Heart left ventricle (tissue), 16 donors: ENCODE data around the gene GNAQ. TPM values are rescaled to one million over a fixed set of nuclear protein-coding genes. Genes with fewer than 3 reads are reported as not detected.

Experiments used
- ATAC-seq, 4 donors: fragments of 200-7000 bp; cut with Tn5 transposase; one replicate each; pipeline ENCODE4 v1.9.1; 2020 to 2022; ENCODE audit warnings: moderate library complexity in 4 of 4, mild to moderate bottlenecking in 3 of 4, moderate number of reproducible peaks in 1 of 4
- DNase-seq, 5 donors: peaks; one replicate each; pipeline ENCODE4 v3.0.0-alpha.2; 2020
- H3K27ac ChIP-seq, 12 donors: fragments of 200-600 bp; sonication (generic) in 4 of 12; one replicate each; pipeline versions ENCODE4 v1.5.0 to v1.8.0; 2016 to 2022; ENCODE audit warnings: mild to moderate bottlenecking in 2 of 12
- H3K27me3 ChIP-seq, 9 donors: fragments of 200-600 bp; sonication (generic) in 2 of 9; one replicate each; pipeline versions ENCODE4 v1.5.1 to v1.8.0; 2016 to 2022; ENCODE audit warnings: mild to moderate bottlenecking in 3 of 9
- H3K36me3 ChIP-seq, 9 donors: fragments of 200-600 bp; sonication (generic) in 2 of 9; one replicate each; pipeline versions ENCODE4 v1.5.0 to v1.8.0; 2018 to 2022; ENCODE audit warnings: mild to moderate bottlenecking in 2 of 9
- H3K4me1 ChIP-seq, 12 donors: fragments of 200-600 bp; sonication (generic) in 4 of 12; one replicate each; pipeline versions ENCODE4 v1.5.0 to v1.8.0; 2016 to 2022; ENCODE audit warnings: mild to moderate bottlenecking in 3 of 12
- H3K4me3 ChIP-seq, 12 donors: fragments of 200-600 bp; sonication (generic) in 4 of 12; one replicate each; pipeline versions ENCODE4 v1.5.0 to v1.8.0; 2017 to 2022; ENCODE audit warnings: mild to moderate bottlenecking in 9 of 12, moderate library complexity in 4 of 12
- H3K9me3 ChIP-seq, 12 donors: fragments of 200-600 bp; sonication (generic) in 4 of 12; one replicate each; pipeline versions ENCODE4 v1.5.0 to v1.8.0; 2016 to 2022; ENCODE audit warnings: mild to moderate bottlenecking in 1 of 12
- CTCF ChIP-seq, 12 donors: fragments of 200-600 bp; sonication (generic) in 4 of 12; IDR thresholded peaks; one replicate each; pipeline versions ENCODE4 v1.5.0 to v1.8.0; 2018 to 2022; ENCODE audit warnings: antibody characterized with exemption in 12 of 12, mild to moderate bottlenecking in 5 of 12
- POLR2A ChIP-seq, 2 donors: fragments of 450-650 bp; IDR thresholded peaks; one replicate each; pipeline ENCODE4 v1.6.1; 2017; ENCODE audit warnings: antibody characterized with exemption in 2 of 2, mild to moderate bottlenecking in 2 of 2, moderate library complexity in 2 of 2
- WGBS, 4 donors: extraction: QIAGEN DNeasy Blood & Tissue Kit in 2 of 4; methylation state at CpG; one replicate each; pipeline versions ENCODE4 v1.1.5 to v1.1.7; 2013 to 2018; 5-methylcytosine and 5-hydroxymethylcytosine counted together
- intact Hi-C, 10 donors: fragments of 100-400 bp; cut with DNase I; formaldehyde crosslinking; loops; one replicate each; pipeline versions ENCODE4 v1.11.1 to v1.14.2; 2022
- polyA plus RNA-seq, 2 donors: library from polyadenylated mRNA; stranded (reverse); fragments of 200-250 nt; gene quantifications; one replicate each; pipeline ENCODE4 v1.2.3, GENCODE V29; 2013
- total RNA-seq, 9 donors: library from RNA; depleted of rRNA in 2 of 9; stranded (reverse); fragments of >200 nt in 2 of 9; fragmentation: NEBNext Ultra II Directional in 3 of 9; extraction: Animal tissue kit (Norgen Biotek cat#: 25700) in 3 of 9; gene quantifications; one replicate each; pipeline versions ENCODE4 v1.1.0 to v1.2.4, GENCODE V29; 2016 to 2023
- donor health status: ischemic (EF 13 %, LVEDD 7.1; RV severe dilation, severe dysfunction).
- donor health status: healthy with polysubstance abuse.
- donor health status: DM: no; HTN: yes; CAD: no.
- donor health status: DM: no; HTN: no; CAD: no.
- donor health status: ischemic (EF 25% LVEDD 6.9; RV normal size, moderate dysfunction).
- donor health status: ischemic (EF 25% LVEDD 5.7; RV mildly dilated, moderate dysfunction).
- donor health status: healthy.
- donor health status: DM: yes; HTN: yes; CAD: no.
- donor health status: ischemic (EF 35%, LVEDD 5.7; RV mildly dilated, moderate dysfunction).
- donor health status: nonischemic (EF 11% LVEDD 7.7; RV severe dilation, severe dysfunction).
- donor health status: DM: yes; HTN: yes; CAD: no.
- donor health status: PGD.
- donor health status: ischemic (EF 29% LVEDD 5.4; RV normal size, mild dysfunction).
- donor health status: nonischemic (EF 23%, LVEDD 6.1; RV moderate dilation, normal function).

GNAQ gene
- total and polyA plus RNA-seq, 11 donors: 4.8 to 34.1 (median 11.3) TPM

- no peak for ATAC-seq
- Histone ChIP-seq H3K36me3 (no peaks in the 10 kb centered on the region), H3K4me1 (peaks cover 0 to 52% (median 17%) of the 10 kb centered on the region in 12 donors), H3K9me3 (no peaks in the 10 kb centered on the region), H3K27me3 (no peaks in the 10 kb centered on the region), H3K4me3 (no peak overlapping the region), H3K27ac (no peak overlapping the region)
- DNase-seq: no peak
- intact Hi-C loops: no loop called here
- WGBS, 4 donors: 92 to 98% (median 95%) methylated on average over 2 of the region's 2 CpGs
- no peak for TF ChIP-seq POLR2A (IDR thresholded peaks at IDR 0.05)
- no peak for TF ChIP-seq CTCF (IDR thresholded peaks at IDR 0.05)
Observed at GRCh38 chr9:77996696-77997095, 34.9 kb downstream of the GNAQ start.

GRCh38 chr9:77991191-77991590, 40.4 kb downstream of the GNAQ start:
- TF ChIP-seq POLR2A (IDR thresholded peaks at IDR 0.05): no peak
- no peak for TF ChIP-seq CTCF (IDR thresholded peaks at IDR 0.05)
- H3K27me3 ChIP-seq: no peaks in the 10 kb centered on the region
- H3K36me3 ChIP-seq: no peaks in the 10 kb centered on the region
- no peaks in the 10 kb centered on the region for H3K9me3 ChIP-seq
- H3K27ac ChIP-seq: no peak overlapping the region
- intact Hi-C loops: no loop called here
- ATAC-seq: no peak
- H3K4me1 ChIP-seq: peaks cover 0 to 39% (median 8%) of the 10 kb centered on the region in 12 donors
- H3K4me3 ChIP-seq: no peak overlapping the region
- 75 to 91% (median 86%) methylated on average over 5 of the region's 5 CpGs for WGBS, 4 donors
- no peak for DNase-seq

- no peak for DNase-seq
- no peak for ATAC-seq
- no peaks in the 10 kb centered on the region for H3K27me3 ChIP-seq
- intact Hi-C loops: loop anchor here in 1 of 10 donors (5.0 kb wide), 1 partner anchor 32 kb away; no protein-coding TSS in a partner anchor
- no peak overlapping the region for H3K27ac ChIP-seq
- H3K36me3 ChIP-seq: no peaks in the 10 kb centered on the region
- no peaks in the 10 kb centered on the region for H3K9me3 ChIP-seq
- no peak for TF ChIP-seq CTCF (IDR thresholded peaks at IDR 0.05)
- TF ChIP-seq POLR2A (IDR thresholded peaks at IDR 0.05): no peak
- H3K4me3 ChIP-seq: no peak overlapping the region
- H3K4me1 ChIP-seq: peaks cover 0 to 36% (median 8%) of the 10 kb centered on the region in 12 donors
Observed at GRCh38 chr9:77989909-77990308, 41.7 kb downstream of the GNAQ start.

GRCh38 chr9:77989458-77989857, 42.2 kb downstream of the GNAQ start:
- Histone ChIP-seq H3K4me1 (peaks cover 0 to 36% (median 8%) of the 10 kb centered on the region in 12 donors), H3K27ac (no peak overlapping the region), H3K4me3 (no peak overlapping the region), H3K27me3 (no peaks in the 10 kb centered on the region), H3K36me3 (no peaks in the 10 kb centered on the region), H3K9me3 (no peaks in the 10 kb centered on the region)
- DNase-seq (no peak), ATAC-seq (no peak)
- intact Hi-C loops: loop anchor here in 1 of 10 donors (5.0 kb wide), 1 partner anchor 33 kb away; no protein-coding TSS in a partner anchor
- WGBS, 4 donors: 77 to 90% (median 85%) methylated on average over 2 of the region's 2 CpGs
- no peak for TF ChIP-seq POLR2A (IDR thresholded peaks at IDR 0.05)
- no peak for TF ChIP-seq CTCF (IDR thresholded peaks at IDR 0.05)
